Adrenal gland (tissue), 12 donors: ENCODE results near the gene GLIS2. TPM values are rescaled to one million over a fixed set of nuclear protein-coding genes. Genes with fewer than 3 reads are reported as not detected.
A peak's percentile ranks its signal among the peaks of the same experiment; 100 is the strongest.

Experiments used
- DNase-seq, 7 donors: peaks; one replicate each; pipeline ENCODE4 v3.0.0-alpha.2; 2019 to 2020
- H3K27ac ChIP-seq, 5 donors: fragments of 200-600 bp; sonication (generic) in 4 of 5; 1 replicate in 3 of 5; 2 replicates in 2 of 5; pipeline versions ENCODE4 v1.5.1 to v1.8.0; 2016 to 2020; ENCODE audit warnings: mild to moderate bottlenecking in 1 of 5
- H3K27me3 ChIP-seq: fragments of 200-600 bp; 2 replicates; pipeline ENCODE4 v1.8.0; 2021
- H3K36me3 ChIP-seq, 2 donors: fragments of 200-600 bp; replicated peaks in 1 of 2; 1 replicate in 1 of 2; 2 replicates in 1 of 2; pipeline versions ENCODE4 v1.5.1 to v1.8.0; 2018 to 2022
- H3K4me1 ChIP-seq, 2 donors: fragments of 200-600 bp; replicated peaks in 1 of 2; 1 replicate in 1 of 2; 2 replicates in 1 of 2; pipeline versions ENCODE4 v1.5.1 to v1.8.0; 2018 to 2021
- H3K4me3 ChIP-seq, 4 donors: fragments of 200-600 bp; sonication (generic) in 3 of 4; one replicate each; pipeline ENCODE4 v1.5.1; 2016 to 2018
- H3K9me3 ChIP-seq, 3 donors: fragments of 200-600 bp; sonication (generic) in 1 of 3; replicated peaks in 1 of 3; 1 replicate in 2 of 3; 2 replicates in 1 of 3; pipeline versions ENCODE4 v1.5.1 to v1.8.0; 2016 to 2021
- POLR2A ChIP-seq, 2 donors: fragments of 450-650 bp; IDR thresholded peaks; one replicate each; pipeline ENCODE4 v1.6.1; 2017; ENCODE audit warnings: antibody characterized with exemption in 2 of 2, mild to moderate bottlenecking in 2 of 2, moderate library complexity in 1 of 2
- WGBS, 4 donors: extraction: QIAGEN DNeasy Blood & Tissue Kit in 2 of 4; methylation state at CpG; one replicate each; pipeline versions ENCODE4 v1.1.5 to v1.1.7; 2013 to 2017; 5-methylcytosine and 5-hydroxymethylcytosine counted together
- intact Hi-C, 2 donors: fragments of 100-400 bp; cut with DNase I; formaldehyde crosslinking; loops; one replicate each; pipeline versions ENCODE4 v1.14.1 to v1.15.0; 2022 to 2023
- polyA plus RNA-seq, 3 donors: library from polyadenylated mRNA; stranded (reverse); fragments of 200-250 nt in 2 of 3; fragments of 350-450 nt in 1 of 3; fragmentation: Illumina TruSeq in 1 of 3; extraction: RNeasy Lipid Tissue Mini Kit (QIAGEN cat#74804) in 1 of 3; gene quantifications; one replicate each; pipeline ENCODE4 v1.2.3, GENCODE V29; 2013 to 2014
- total RNA-seq, 9 donors: library from RNA; depleted of rRNA in 4 of 9; stranded (reverse); fragments of >200 nt in 4 of 9; fragments of 120-200 nt in 1 of 9; fragmentation: NEBNext Ultra II Directional in 1 of 9; extraction: Animal tissue kit (Norgen Biotek cat#: 25700) in 1 of 9; gene quantifications; one replicate each; pipeline versions ENCODE4 v1.1.0 to v1.2.4, GENCODE V29; 2013 to 2023
- TF ChIP-seq, protein P1 (sequence below), 6 experiments: fragments of 450-650 bp in 4 of 6; fragments of 200-600 bp in 2 of 6; sonication (generic) in 1 of 6; IDR thresholded peaks; 1 replicate in 5 of 6; 2 replicates in 1 of 6; pipeline versions ENCODE4 v1.5.1 to v1.8.0; 2016 to 2021; ENCODE audit warnings: antibody characterized with exemption in 6 of 6, mild to moderate bottlenecking in 2 of 6, moderate library complexity in 1 of 6
- donor health status: healthy with polysubstance abuse.
- donor health status: Bipolar disorder and iron deficiency.
- donor health status: DM: yes; HTN: yes; CAD: no.
- donor health status: DM: no; HTN: no; CAD: no.
- donor health status: DM: no; HTN: no; CAD: no.
- donor health status: DM: yes; HTN: yes; CAD: no.

The GLIS2 gene
- total and polyA plus RNA-seq, 12 donors, result 2.0 to 36.2 (median 17.0) TPM

DNA sequence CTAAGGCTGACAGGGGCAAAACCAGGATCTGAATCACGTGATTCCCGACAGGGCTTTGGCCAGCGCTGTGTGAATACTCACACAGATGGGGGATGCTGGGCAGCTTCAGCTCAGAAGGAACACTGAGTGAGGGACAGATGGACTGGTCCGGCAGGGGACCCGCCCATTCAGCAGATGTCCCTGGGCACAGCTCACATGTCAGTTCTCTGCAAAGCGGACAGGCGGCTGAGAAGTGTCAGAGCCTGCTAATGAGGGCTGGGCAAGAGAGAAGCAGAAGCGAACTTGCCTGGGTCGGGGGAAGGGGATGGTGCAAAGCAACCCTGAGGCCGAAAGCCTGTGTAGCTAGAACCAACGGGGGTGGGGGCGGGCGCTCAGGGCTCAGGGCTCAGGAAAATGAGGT is 11.9 kb upstream of the GLIS2 start:
- 82 to 87% (median 86%) methylated on average over 10 to 13 of the region's 13 CpGs for WGBS, 4 donors
- no peak for TF ChIP-seq POLR2A (IDR thresholded peaks at IDR 0.05)
- TF ChIP-seq, protein P1, sequence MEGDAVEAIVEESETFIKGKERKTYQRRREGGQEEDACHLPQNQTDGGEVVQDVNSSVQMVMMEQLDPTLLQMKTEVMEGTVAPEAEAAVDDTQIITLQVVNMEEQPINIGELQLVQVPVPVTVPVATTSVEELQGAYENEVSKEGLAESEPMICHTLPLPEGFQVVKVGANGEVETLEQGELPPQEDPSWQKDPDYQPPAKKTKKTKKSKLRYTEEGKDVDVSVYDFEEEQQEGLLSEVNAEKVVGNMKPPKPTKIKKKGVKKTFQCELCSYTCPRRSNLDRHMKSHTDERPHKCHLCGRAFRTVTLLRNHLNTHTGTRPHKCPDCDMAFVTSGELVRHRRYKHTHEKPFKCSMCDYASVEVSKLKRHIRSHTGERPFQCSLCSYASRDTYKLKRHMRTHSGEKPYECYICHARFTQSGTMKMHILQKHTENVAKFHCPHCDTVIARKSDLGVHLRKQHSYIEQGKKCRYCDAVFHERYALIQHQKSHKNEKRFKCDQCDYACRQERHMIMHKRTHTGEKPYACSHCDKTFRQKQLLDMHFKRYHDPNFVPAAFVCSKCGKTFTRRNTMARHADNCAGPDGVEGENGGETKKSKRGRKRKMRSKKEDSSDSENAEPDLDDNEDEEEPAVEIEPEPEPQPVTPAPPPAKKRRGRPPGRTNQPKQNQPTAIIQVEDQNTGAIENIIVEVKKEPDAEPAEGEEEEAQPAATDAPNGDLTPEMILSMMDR (IDR thresholded peaks at IDR 0.05), result no peak
- intact Hi-C loops, result no loop called here
- Histone ChIP-seq H3K27ac (no peak overlapping the region), H3K4me3 (no peak overlapping the region), H3K27me3 (no peaks in the 10 kb centered on the region), H3K36me3 (peaks cover 0 to 4% of the 10 kb centered on the region in 2 donors), H3K9me3 (no peaks in the 10 kb centered on the region), H3K4me1 (peaks cover 7 to 17% of the 10 kb centered on the region in 2 donors)
- DNase-seq, result no peak

- peak in 1 of 7 donors; percentile 30 for DNase-seq
- 65 to 73% (median 65%) methylated on average over 10 to 16 of the region's 16 CpGs for WGBS, 4 donors
These were observed 9.2 kb upstream of the GLIS2 start for GRCh38 chr16:4306470-4307214.

GRCh38 chr16:4307215-4308037 is 8.4 kb upstream of the GLIS2 start:
- peak overlapping the region in 4 of 5 donors; percentile 66 to 89 (median 79) for H3K27ac ChIP-seq
- no peaks in the 10 kb centered on the region for H3K27me3 ChIP-seq
- peaks cover 0 to 4% of the 10 kb centered on the region in 2 donors for H3K36me3 ChIP-seq
- WGBS, 4 donors, result 3 to 24% (median 4%) methylated on average over 8 to 68 of the region's 68 CpGs
- peak overlapping the region in 2 of 4 donors; percentile 46 to 53 for H3K4me3 ChIP-seq
- H3K9me3 ChIP-seq, result no peaks in the 10 kb centered on the region
- intact Hi-C loops, result no loop called here
- H3K4me1 ChIP-seq, result peaks cover 7 to 12% of the 10 kb centered on the region in 2 donors
- DNase-seq, result peak; percentile 95 to 97 (median 96)
- TF ChIP-seq POLR2A (IDR thresholded peaks at IDR 0.05), result peak in 1 of 2 donors; percentile 48
- TF ChIP-seq, protein P1 (IDR thresholded peaks at IDR 0.05), result peak in 1 of 6 experiments; percentile 7

More at GRCh38 chr16:4306470-4307214, 9.2 kb upstream of the GLIS2 start:
- Histone ChIP-seq H3K27ac (peak overlapping the region in 4 of 5 donors; percentile 66 to 89 (median 79)), H3K36me3 (peaks cover 0 to 4% of the 10 kb centered on the region in 2 donors), H3K9me3 (no peaks in the 10 kb centered on the region), H3K4me3 (peak overlapping the region in 2 of 4 donors; percentile 46 to 53), H3K27me3 (no peaks in the 10 kb centered on the region), H3K4me1 (peaks cover 7 to 12% of the 10 kb centered on the region in 2 donors)
- TF ChIP-seq, protein P1 (IDR thresholded peaks at IDR 0.05), result no peak
- TF ChIP-seq POLR2A (IDR thresholded peaks at IDR 0.05), result no peak
- intact Hi-C loops, result no loop called here
